ENCODE results near the gene LRPPRC. TPM values are rescaled to one million over a fixed set of nuclear protein-coding genes. Genes with fewer than 3 reads are reported as not detected.

Gene LRPPRC
- total and polyA plus RNA-seq, 10 of the 15 experiments (the other 5 are each of a cell fraction or from before 2014, with no cell fraction given): 34.1 to 152 (median 97.0) TPM

DNA sequence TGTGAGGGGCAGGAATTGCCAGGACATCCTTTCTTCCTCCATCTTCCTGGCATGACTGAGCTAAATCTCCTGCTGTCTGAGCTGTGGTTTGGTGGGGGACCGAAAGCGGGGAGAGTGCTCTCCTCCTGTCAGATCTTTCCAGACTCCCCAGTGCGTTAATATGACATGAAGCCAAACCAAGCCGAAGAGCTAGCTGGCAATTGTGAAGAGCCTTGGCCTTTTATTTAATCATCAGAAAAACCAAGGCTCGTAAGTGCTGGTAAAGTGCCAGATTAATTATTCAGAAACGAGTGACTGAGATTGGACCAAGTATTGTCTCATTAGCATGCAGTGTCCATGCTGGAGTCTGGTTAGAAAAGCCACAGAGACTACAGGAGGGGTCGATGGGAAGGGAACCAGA, 14.5 kb upstream of the LRPPRC start:
- H3K9ac ChIP-seq (ENCODE audit: control insufficient read depth, insufficient read depth, low read length): no peak overlapping the region
- no peaks in the 10 kb centered on the region for H3K9me3 ChIP-seq (replicated peaks; ENCODE audit: control insufficient read depth, insufficient read depth, low read length)
- POLR2A ChIA-PET: no interaction called here
- H3K27me3 ChIP-seq (replicated peaks in 1 of 2; ENCODE audit: control insufficient read depth in 2 of 2, insufficient read depth in 2 of 2, low read length in 1 of 2): no peaks in the 10 kb centered on the region
- no peak overlapping the region for H3K4me3 ChIP-seq
- no peak for TF ChIP-seq ATF7 (IDR thresholded peaks at IDR 0.05; ENCODE audit: low read depth)
- TF ChIP-seq TBL1XR1 (IDR thresholded peaks at IDR 0.05; ENCODE audit: low read depth, low read length): no peak
- no peak for TF ChIP-seq EZH2 (IDR thresholded peaks at IDR 0.05; ENCODE audit: borderline replicate concordance, control insufficient read depth, low read depth, low read length)
- TF ChIP-seq PAX5 (IDR thresholded peaks at IDR 0.05; ENCODE audit: borderline replicate concordance, low read depth, low read length): no peak
- no peak for TF ChIP-seq SMC3 (IDR thresholded peaks at IDR 0.05; ENCODE audit: borderline replicate concordance, low read length)
- no peak for TF ChIP-seq RBBP5 (conservative IDR thresholded peaks at IDR 0.05)
- TF ChIP-seq CHD2 (IDR thresholded peaks at IDR 0.05; ENCODE audit: borderline replicate concordance, low read depth, low read length): no peak
- no peak for TF ChIP-seq FOS (IDR thresholded peaks at IDR 0.05; ENCODE audit: borderline replicate concordance, extremely low read depth, insufficient read length)
- TF ChIP-seq KLF5 (IDR thresholded peaks at IDR 0.05; ENCODE audit: partially characterized antibody): no peak
- no peak for TF ChIP-seq JUND (IDR thresholded peaks at IDR 0.05; ENCODE audit: low read depth, low read length)
- no peak for TF ChIP-seq RB1 (IDR thresholded peaks at IDR 0.05; ENCODE audit: borderline replicate concordance)
- TF ChIP-seq KAT2A (conservative IDR thresholded peaks at IDR 0.05; ENCODE audit: control insufficient read depth, low read depth, low read length): no peak
- no peak for TF ChIP-seq MEF2A (IDR thresholded peaks at IDR 0.05; ENCODE audit: insufficient read depth, low read depth, low read length)
- TF ChIP-seq CBX3 (IDR thresholded peaks at IDR 0.05; ENCODE audit: borderline replicate concordance, low read depth): no peak
- no peak for TF ChIP-seq HDGF (IDR thresholded peaks at IDR 0.05)
- no peak for TF ChIP-seq ZBTB4 (CRISPR knock-in tag; IDR thresholded peaks at IDR 0.05)
- TF ChIP-seq IKZF2 (IDR thresholded peaks at IDR 0.05): no peak
- TF ChIP-seq DPF2 (IDR thresholded peaks at IDR 0.05): no peak
- RAD21 ChIA-PET (ENCODE audit: unreplicated experiment): no interaction called here
- DNase-seq (ENCODE audit: low read depth, low spot score) (no peak), ATAC-seq (no peak), FAIRE-seq (no peak)
- no peak overlapping the region for H2AFZ ChIP-seq (ENCODE audit: control insufficient read depth, low read depth, low read length)
- in situ Hi-C loops (cut with MboI) (no loop called here), intact Hi-C loops (cut with micrococcal nuclease; ENCODE audit: unreplicated experiment) (no loop called here)
- H3K27ac ChIP-seq (ENCODE audit: control insufficient read depth, insufficient read depth): no peak overlapping the region
- no TSS peak for BruUV-seq (replicated peaks)
- H3K79me2 ChIP-seq (ENCODE audit: control insufficient read depth, insufficient read depth, low read length): no peaks in the 10 kb centered on the region
- H3K36me3 ChIP-seq (ENCODE audit: control insufficient read depth in 2 of 2, insufficient read depth in 2 of 2, low read length in 1 of 2): no peaks in the 10 kb centered on the region
- CTCF ChIA-PET: no interaction called here
- H4K20me1 ChIP-seq (ENCODE audit: control insufficient read depth, insufficient read depth): no peaks in the 10 kb centered on the region
- no peaks in the 10 kb centered on the region for H3K4me1 ChIP-seq (ENCODE audit: control insufficient read depth, insufficient read depth, low read length)
- WGBS (ENCODE audit: insufficient coverage, insufficient replicate concordance, low lambda C conversion rate, missing lambda C conversion rate): 38% methylated on average over 7 of the region's 7 CpGs
- no peak overlapping the region for H3K4me2 ChIP-seq (ENCODE audit: control insufficient read depth, insufficient read depth)
- SMC1A ChIA-PET (ENCODE audit: uncharacterized antibody, unreplicated experiment): interaction anchor here (0.7 kb wide), 1 partner anchor 24 kb away, joined by 3 read pairs; no protein-coding TSS in a partner anchor
